ENCODE results near the gene VBP1.

DNA sequence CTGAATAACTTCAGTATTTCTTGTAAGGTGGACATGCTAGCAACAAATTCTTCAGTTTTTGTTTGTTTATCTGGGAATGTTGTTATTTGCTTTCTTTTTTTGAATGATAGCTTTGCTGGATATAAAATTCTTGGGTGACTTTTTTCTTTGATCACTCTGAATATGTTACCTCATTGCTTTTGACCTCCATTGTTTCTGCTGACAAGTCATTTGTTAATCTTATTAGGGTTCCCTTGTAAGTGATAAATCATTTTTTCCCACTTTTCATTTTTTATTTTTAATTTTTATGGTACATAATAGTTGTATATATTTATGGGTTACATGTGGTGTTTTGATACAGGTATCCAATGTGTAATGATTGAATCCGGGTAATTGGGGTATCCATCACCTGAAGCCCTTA lies 54.7 kb downstream of the VBP1 start:
- TF ChIP-seq POLR2AphosphoS5 (IDR thresholded peaks at IDR 0.05) (no peak), POLR2A (IDR thresholded peaks at IDR 0.05) (no peak)
